IPS-15b (cell line): Measurements from ENCODE around the gene MGAT4A.

Source experiments
- H3K27me3 ChIP-seq: one replicate; pipeline ENCODE4 v1.6.1; 2013; ENCODE audit warnings: low read length; ENCODE audit not compliant: control insufficient read depth, insufficient read depth
- H3K36me3 ChIP-seq: one replicate; pipeline ENCODE4 v1.6.1; 2013; ENCODE audit warnings: low read length; ENCODE audit not compliant: control insufficient read depth, insufficient read depth
- H3K4me1 ChIP-seq: one replicate; pipeline ENCODE4 v1.6.1; 2013; ENCODE audit warnings: mild to moderate bottlenecking, low read length; ENCODE audit not compliant: control insufficient read depth, insufficient read depth
- H3K4me3 ChIP-seq: one replicate; pipeline ENCODE4 v1.5.1; 2013; ENCODE audit warnings: low read depth, low read length
- H3K9ac ChIP-seq: one replicate; pipeline ENCODE4 v1.6.1; 2013; ENCODE audit warnings: low read depth, mild to moderate bottlenecking, low read length
- H3K9me3 ChIP-seq: one replicate; pipeline ENCODE4 v1.6.1; 2013; ENCODE audit warnings: mild to moderate bottlenecking, low read length; ENCODE audit not compliant: control insufficient read depth, insufficient read depth

The MGAT4A gene

DNA sequence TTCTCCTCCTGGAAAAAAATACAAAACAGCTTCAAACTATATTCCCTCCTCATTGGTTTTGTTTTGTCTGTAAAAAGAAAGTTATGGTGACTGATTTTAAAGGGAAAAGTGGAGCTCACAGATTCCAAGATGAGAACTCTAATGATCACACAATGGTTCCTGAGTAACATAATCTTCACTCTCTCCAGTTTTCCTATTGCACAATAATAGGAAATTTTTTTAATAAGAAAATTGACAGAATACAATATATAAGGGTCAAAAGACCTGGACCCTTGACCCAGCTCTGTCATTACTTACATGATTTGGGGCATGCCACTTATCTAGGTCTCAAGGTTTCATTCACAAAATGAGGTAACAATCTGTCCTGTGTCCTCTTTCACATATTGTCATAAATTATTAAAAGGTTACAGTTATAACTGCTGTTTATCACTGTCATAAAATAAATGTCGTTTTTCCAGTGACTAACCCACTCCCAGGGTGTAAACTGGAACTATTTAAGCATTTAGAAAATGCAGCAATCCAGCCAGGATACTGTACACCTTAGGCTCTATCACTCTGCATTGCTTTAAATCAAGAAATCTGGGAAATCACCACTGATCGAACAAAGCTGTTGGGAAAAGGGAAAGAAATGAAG is 4.1 kb downstream of the MGAT4A start:
- no peak overlapping the region for H3K9ac ChIP-seq
- H3K9me3 ChIP-seq: no peaks in the 10 kb centered on the region
- H3K27me3 ChIP-seq: peaks cover 19% of the 10 kb centered on the region
- no peak overlapping the region for H3K4me3 ChIP-seq
- peaks cover 8% of the 10 kb centered on the region for H3K4me1 ChIP-seq
- H3K36me3 ChIP-seq: no peaks in the 10 kb centered on the region

DNA sequence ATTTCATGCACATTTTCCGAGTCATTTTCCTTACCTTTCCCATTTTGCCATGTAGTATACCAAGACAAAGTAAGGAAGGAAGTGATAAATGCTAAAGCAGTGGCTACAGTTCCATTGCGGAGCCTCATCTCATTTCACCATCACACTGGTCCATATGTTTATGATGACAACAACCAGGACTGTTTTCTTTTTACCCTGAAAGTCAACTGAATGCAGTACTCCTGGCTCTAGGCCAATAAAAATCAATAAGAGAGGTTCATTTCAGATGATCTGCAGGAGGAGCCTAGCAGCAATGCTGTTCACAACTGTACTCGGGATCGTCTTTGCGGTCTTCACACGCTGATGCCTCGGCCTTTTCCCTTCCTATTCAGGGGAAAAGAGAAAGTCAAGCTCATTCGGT is 4.7 kb downstream of the MGAT4A start:
- Histone ChIP-seq H3K36me3 (no peaks in the 10 kb centered on the region), H3K4me1 (peaks cover 8% of the 10 kb centered on the region), H3K9me3 (no peaks in the 10 kb centered on the region), H3K9ac (no peak overlapping the region), H3K27me3 (peaks cover 15% of the 10 kb centered on the region), H3K4me3 (no peak overlapping the region)

DNA sequence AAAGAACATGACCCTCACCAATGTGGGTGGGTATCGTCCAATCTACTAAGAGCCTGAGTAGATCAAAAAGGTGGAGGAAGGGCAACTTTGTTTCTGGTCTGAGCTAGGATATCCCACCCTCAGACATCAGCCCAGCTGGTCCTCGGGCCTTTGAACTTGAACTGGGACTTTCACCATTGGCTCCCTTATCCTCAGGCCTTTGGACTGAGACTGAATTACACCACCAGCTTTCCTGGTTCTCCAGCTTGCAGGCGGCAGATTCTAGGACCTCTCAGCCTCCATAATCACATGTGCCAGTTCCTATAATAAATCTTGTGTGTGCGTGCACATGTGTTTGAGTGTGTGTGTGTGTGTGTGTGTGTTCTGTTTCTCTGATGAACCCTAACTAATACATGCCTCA is 10.6 kb downstream of the MGAT4A start:
- Histone ChIP-seq H3K27me3 (no peaks in the 10 kb centered on the region), H3K9me3 (no peaks in the 10 kb centered on the region), H3K4me3 (no peak overlapping the region), H3K4me1 (no peaks in the 10 kb centered on the region), H3K9ac (no peak overlapping the region), H3K36me3 (no peaks in the 10 kb centered on the region)

GRCh38 chr2:98717621-98718020 is 13.3 kb downstream of the MGAT4A start:
- Histone ChIP-seq H3K36me3 (no peaks in the 10 kb centered on the region), H3K9me3 (no peaks in the 10 kb centered on the region), H3K9ac (no peak overlapping the region), H3K27me3 (no peaks in the 10 kb centered on the region), H3K4me1 (no peaks in the 10 kb centered on the region), H3K4me3 (no peak overlapping the region)

- no peak overlapping the region for H3K4me3 ChIP-seq
- no peaks in the 10 kb centered on the region for H3K36me3 ChIP-seq
- no peak overlapping the region for H3K9ac ChIP-seq
- H3K9me3 ChIP-seq: no peaks in the 10 kb centered on the region
- no peaks in the 10 kb centered on the region for H3K27me3 ChIP-seq
- no peaks in the 10 kb centered on the region for H3K4me1 ChIP-seq
Measured at GRCh38 chr2:98716786-98717185, 14.1 kb downstream of the MGAT4A start.

DNA sequence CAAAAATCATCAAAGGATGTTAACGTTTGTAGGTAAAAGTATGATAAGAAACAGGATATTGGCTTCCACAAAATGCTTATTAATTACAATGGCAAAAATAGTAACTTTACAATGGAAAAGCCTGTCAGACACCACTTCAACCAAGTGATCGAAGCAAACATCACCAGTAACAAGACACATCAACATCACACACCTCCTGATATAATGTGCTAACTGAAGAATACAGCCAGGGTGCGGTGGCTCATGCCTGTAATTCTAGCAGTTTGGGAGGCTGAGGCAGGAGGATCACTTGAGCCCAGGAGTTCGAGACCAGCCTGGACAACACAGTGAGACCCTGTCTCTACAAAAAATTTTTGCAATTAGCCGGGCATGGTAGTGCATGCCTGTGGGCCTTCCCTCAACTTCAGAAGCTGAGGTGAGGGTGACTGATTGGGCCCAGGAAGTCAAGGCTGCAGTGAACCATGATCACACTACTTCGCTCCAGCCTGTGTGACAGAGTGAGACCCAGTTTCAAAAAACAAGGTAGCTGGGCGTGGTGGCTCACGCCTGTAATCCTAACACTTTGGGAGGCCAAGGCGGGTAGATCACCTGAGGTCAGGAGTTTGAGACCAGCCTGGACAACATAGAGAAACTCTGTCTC is 15.0 kb downstream of the MGAT4A start:
- Histone ChIP-seq H3K9ac (no peak overlapping the region), H3K9me3 (no peaks in the 10 kb centered on the region), H3K27me3 (no peaks in the 10 kb centered on the region), H3K4me1 (no peaks in the 10 kb centered on the region), H3K4me3 (no peak overlapping the region), H3K36me3 (no peaks in the 10 kb centered on the region)

GRCh38 chr2:98713332-98714015 is 17.5 kb downstream of the MGAT4A start:
- H3K9ac ChIP-seq: no peak overlapping the region
- no peaks in the 10 kb centered on the region for H3K4me1 ChIP-seq
- no peaks in the 10 kb centered on the region for H3K27me3 ChIP-seq
- H3K4me3 ChIP-seq: no peak overlapping the region
- no peaks in the 10 kb centered on the region for H3K36me3 ChIP-seq
- no peaks in the 10 kb centered on the region for H3K9me3 ChIP-seq

DNA sequence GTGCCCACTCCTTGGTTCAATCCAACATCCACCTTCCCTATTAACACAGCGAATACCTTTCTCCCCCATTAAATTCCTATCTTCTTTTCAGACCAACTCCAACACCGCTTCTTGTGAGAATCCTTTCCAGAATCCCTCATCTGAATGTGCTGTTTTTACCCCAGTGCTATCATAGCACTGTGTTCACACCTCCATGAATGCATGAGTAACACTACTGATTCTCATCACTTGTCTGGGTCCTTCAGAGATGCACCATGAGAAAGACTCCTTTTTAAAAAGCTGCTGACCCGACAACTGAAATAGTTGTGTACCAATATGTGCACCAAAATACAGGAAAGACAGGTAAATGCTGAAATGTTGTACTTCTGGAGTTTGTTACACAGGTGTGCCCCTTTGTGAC is 18.8 kb downstream of the MGAT4A start:
- no peaks in the 10 kb centered on the region for H3K36me3 ChIP-seq
- H3K4me3 ChIP-seq: no peak overlapping the region
- no peaks in the 10 kb centered on the region for H3K4me1 ChIP-seq
- H3K27me3 ChIP-seq: no peaks in the 10 kb centered on the region
- H3K9me3 ChIP-seq: no peaks in the 10 kb centered on the region
- H3K9ac ChIP-seq: no peak overlapping the region

DNA sequence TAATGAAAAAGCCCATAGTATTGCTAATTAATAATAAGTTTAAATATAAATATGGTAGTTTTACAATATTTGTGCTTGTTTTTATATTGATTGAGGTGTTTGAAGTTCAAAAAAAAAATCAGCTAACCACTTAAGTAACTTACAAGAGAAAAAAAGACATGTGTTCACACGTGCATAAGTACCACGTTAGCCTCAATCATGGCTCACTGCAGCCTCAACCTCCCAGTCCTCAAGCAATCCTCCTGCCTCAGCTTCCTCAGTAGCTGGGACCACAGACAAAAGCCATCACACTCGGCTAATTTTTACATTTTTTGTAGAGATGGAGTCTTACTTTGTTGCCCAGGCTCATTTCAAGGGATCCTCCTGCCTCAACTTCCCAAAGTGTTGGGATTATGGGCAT is 19.4 kb downstream of the MGAT4A start:
- Histone ChIP-seq H3K36me3 (no peaks in the 10 kb centered on the region), H3K9me3 (no peaks in the 10 kb centered on the region), H3K9ac (no peak overlapping the region), H3K4me1 (no peaks in the 10 kb centered on the region), H3K4me3 (no peak overlapping the region), H3K27me3 (no peaks in the 10 kb centered on the region)

GRCh38 chr2:98710734-98711133 is 20.2 kb downstream of the MGAT4A start:
- Histone ChIP-seq H3K9me3 (no peaks in the 10 kb centered on the region), H3K36me3 (no peaks in the 10 kb centered on the region), H3K4me3 (no peak overlapping the region), H3K27me3 (no peaks in the 10 kb centered on the region), H3K4me1 (no peaks in the 10 kb centered on the region), H3K9ac (no peak overlapping the region)

DNA sequence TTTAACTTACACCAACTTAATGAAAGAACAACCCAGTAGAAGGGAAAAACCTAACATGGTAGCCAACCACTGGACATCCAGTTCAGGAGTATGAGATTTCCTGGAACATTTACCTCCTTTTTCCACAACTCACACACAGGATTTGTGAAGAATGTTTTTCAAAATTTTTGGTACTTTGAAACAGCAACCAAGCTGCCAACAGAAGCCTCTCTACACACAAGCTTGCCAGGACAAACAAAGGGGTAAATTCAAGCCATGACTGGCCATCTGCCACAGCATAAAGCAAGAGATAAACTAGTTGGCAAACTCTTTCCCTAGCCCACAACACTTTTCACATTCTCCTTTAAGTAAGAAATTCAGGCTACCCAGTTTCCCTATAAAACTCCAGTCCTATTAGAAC is 21.4 kb downstream of the MGAT4A start:
- Histone ChIP-seq H3K9ac (no peak overlapping the region), H3K36me3 (no peaks in the 10 kb centered on the region), H3K4me3 (no peak overlapping the region), H3K9me3 (no peaks in the 10 kb centered on the region), H3K27me3 (no peaks in the 10 kb centered on the region), H3K4me1 (no peaks in the 10 kb centered on the region)
